Calu3 (cell line): Measurements from ENCODE around the gene SELENOM. TPM values are rescaled to one million over a fixed set of nuclear protein-coding genes. Genes with fewer than 3 reads are reported as not detected.

ENCODE experiments used
- BruUV-seq: library from RNA; stranded (reverse); fragments of 400-500 nt; replicated peaks from 2 replicates; lab custom pipeline; 2021; lab: Mats Ljungman, UMichigan
- CTCF ChIA-PET: fragments of 300-600 bp; sonication (Branson Sonifier 250); formaldehyde crosslinking; loops from one replicate; lab custom pipeline; 2022; ENCODE audit warnings: antibody characterized with exemption; lab: Charles Lee
- DNase-seq: peaks from one replicate; pipeline ENCODE4 v3.0.0; 2022
- H3K27ac Mint-ChIP-seq: one replicate; pipeline ENCODE4 v1.8.0; 2022; ENCODE audit warnings: mixed read lengths; ENCODE audit not compliant: unreplicated experiment
- H3K27me3 Mint-ChIP-seq: one replicate; pipeline ENCODE4 v1.8.0; 2022; ENCODE audit warnings: mixed read lengths; ENCODE audit not compliant: unreplicated experiment
- H3K36me3 Mint-ChIP-seq: one replicate; pipeline ENCODE4 v1.8.0; 2022; ENCODE audit warnings: mild to moderate bottlenecking, moderate library complexity, mixed read lengths; ENCODE audit not compliant: insufficient read depth, unreplicated experiment
- H3K4me1 Mint-ChIP-seq: one replicate; pipeline ENCODE4 v1.8.0; 2022; ENCODE audit warnings: mild to moderate bottlenecking, low read depth, mixed read lengths; ENCODE audit not compliant: unreplicated experiment
- H3K4me3 Mint-ChIP-seq: one replicate; pipeline ENCODE4 v1.8.0; 2022; ENCODE audit warnings: mild to moderate bottlenecking, low read depth, moderate library complexity, mixed read lengths; ENCODE audit not compliant: unreplicated experiment
- H3K9me3 Mint-ChIP-seq: one replicate; pipeline ENCODE4 v1.8.0; 2022; ENCODE audit warnings: low read depth, mixed read lengths; ENCODE audit not compliant: unreplicated experiment
- intact Hi-C: fragments of 100-400 bp; cut with micrococcal nuclease; formaldehyde crosslinking; loops from one replicate; pipeline ENCODE4 v1.10.0; 2022; ENCODE audit not compliant: unreplicated experiment
- total RNA-seq: library from RNA; stranded (reverse); gene quantifications from 2 replicates; pipeline ENCODE4 v1.2.3, GENCODE V29; 2022
- TF ChIP-seq, protein P1 (sequence below): fragments of 200-600 bp; IDR thresholded peaks from one replicate; pipeline ENCODE4 v1.8.0; 2022; ENCODE audit warnings: antibody characterized with exemption; ENCODE audit not compliant: unreplicated experiment

The SELENOM gene
- total RNA-seq, 1 experiment from 2014 or later: not detected

- H3K4me3 Mint-ChIP-seq: peak within 1 kb of the TSS; percentile 73
- DNase-seq: peak; percentile 70
- H3K9me3 Mint-ChIP-seq: no peaks in the 10 kb centered on the region
- TSS peak; percentile 52 for BruUV-seq
- TF ChIP-seq, protein P1, sequence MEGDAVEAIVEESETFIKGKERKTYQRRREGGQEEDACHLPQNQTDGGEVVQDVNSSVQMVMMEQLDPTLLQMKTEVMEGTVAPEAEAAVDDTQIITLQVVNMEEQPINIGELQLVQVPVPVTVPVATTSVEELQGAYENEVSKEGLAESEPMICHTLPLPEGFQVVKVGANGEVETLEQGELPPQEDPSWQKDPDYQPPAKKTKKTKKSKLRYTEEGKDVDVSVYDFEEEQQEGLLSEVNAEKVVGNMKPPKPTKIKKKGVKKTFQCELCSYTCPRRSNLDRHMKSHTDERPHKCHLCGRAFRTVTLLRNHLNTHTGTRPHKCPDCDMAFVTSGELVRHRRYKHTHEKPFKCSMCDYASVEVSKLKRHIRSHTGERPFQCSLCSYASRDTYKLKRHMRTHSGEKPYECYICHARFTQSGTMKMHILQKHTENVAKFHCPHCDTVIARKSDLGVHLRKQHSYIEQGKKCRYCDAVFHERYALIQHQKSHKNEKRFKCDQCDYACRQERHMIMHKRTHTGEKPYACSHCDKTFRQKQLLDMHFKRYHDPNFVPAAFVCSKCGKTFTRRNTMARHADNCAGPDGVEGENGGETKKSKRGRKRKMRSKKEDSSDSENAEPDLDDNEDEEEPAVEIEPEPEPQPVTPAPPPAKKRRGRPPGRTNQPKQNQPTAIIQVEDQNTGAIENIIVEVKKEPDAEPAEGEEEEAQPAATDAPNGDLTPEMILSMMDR: no peak
- CTCF ChIA-PET: interaction anchor here (1.3 kb wide), 1 partner anchor 14 kb away, joined by 9 read pairs; no protein-coding TSS in a partner anchor
- no peak within 1 kb of the TSS for H3K27ac Mint-ChIP-seq
- H3K4me1 Mint-ChIP-seq: peaks cover 9% of the 10 kb centered on the region
- peaks cover 8% of the 10 kb centered on the region for H3K36me3 Mint-ChIP-seq
- H3K27me3 Mint-ChIP-seq: peaks cover 32% of the 10 kb centered on the region
- intact Hi-C loops: no loop called here
Observed at GRCh38 chr22:31122532-31123291, 15.3 kb upstream of the SELENOM start, which contains the start of gene INPP5J. Gene INPP5J (plus strand): TSS chr22:31122966. CDS start chr22:31123015, 49 bp downstream.

DNA sequence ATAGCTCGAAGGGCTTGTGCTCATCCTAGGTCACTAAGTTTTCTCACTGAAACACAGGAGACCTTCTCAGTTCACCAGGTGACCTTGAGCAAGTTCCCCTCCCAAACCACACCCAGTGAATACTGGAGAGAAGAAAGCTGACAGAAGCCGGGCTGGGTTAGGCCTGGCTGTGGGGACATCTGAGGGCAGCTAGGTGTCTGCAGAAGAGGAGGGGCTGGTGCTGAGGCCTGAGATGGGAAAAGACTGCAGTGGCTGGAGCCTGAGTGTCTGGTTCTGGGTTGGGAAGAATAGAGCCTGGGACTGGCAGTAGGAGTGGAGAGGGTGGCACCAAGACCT lies 14.8 kb upstream of the SELENOM start:
- Mint-ChIP-seq H3K4me3 (peak overlapping the region; percentile 73), H3K4me1 (peaks cover 9% of the 10 kb centered on the region), H3K36me3 (peaks cover 8% of the 10 kb centered on the region), H3K27me3 (peaks cover 32% of the 10 kb centered on the region), H3K9me3 (no peaks in the 10 kb centered on the region), H3K27ac (no peak overlapping the region)
- DNase-seq: no peak
- intact Hi-C loops: no loop called here
- CTCF ChIA-PET: interaction anchor here (1.3 kb wide), 1 partner anchor 13 kb away, joined by 9 read pairs; no protein-coding TSS in a partner anchor
- BruUV-seq: no TSS peak
- TF ChIP-seq, protein P1: no peak

DNA sequence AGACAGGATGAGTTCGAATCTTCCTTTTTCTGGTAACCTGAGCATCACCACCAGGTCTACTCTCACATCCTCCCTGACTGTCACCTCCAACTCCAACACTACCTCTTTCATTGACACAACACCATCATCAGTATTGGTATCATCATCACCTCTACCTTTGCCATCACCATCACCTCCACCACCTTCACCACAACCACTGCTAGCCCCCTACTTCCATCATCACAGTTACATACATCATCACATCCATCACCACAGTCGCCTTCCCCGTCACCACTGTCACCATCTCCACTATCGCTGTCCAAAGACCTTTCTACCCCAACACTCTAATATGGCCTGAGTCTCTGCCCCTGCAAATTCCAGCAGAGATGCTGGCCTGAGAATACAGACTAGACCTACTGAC lies 14.0 kb upstream of the SELENOM start:
- CTCF ChIA-PET: interaction anchor here (0.6 kb wide), 1 partner anchor 32 kb away, joined by 3 read pairs; no protein-coding TSS in a partner anchor
- Mint-ChIP-seq H3K4me3 (no peak overlapping the region), H3K4me1 (peaks cover 9% of the 10 kb centered on the region), H3K36me3 (peaks cover 8% of the 10 kb centered on the region), H3K9me3 (no peaks in the 10 kb centered on the region), H3K27ac (no peak overlapping the region), H3K27me3 (peaks cover 32% of the 10 kb centered on the region)
- no TSS peak for BruUV-seq
- no peak for DNase-seq
- TF ChIP-seq, protein P1: no peak
- intact Hi-C loops: no loop called here

- BruUV-seq: no TSS peak
- H3K4me1 Mint-ChIP-seq: peaks cover 9% of the 10 kb centered on the region
- peaks cover 8% of the 10 kb centered on the region for H3K36me3 Mint-ChIP-seq
- peaks cover 32% of the 10 kb centered on the region for H3K27me3 Mint-ChIP-seq
- no peak for DNase-seq
- H3K4me3 Mint-ChIP-seq: no peak overlapping the region
- TF ChIP-seq, protein P1: no peak
- H3K27ac Mint-ChIP-seq: no peak overlapping the region
- intact Hi-C loops: no loop called here
- no peaks in the 10 kb centered on the region for H3K9me3 Mint-ChIP-seq
- CTCF ChIA-PET: interaction anchor here (0.6 kb wide), 1 partner anchor 33 kb away, joined by 3 read pairs; no protein-coding TSS in a partner anchor
Observed at GRCh38 chr22:31120642-31121041, 13.3 kb upstream of the SELENOM start.
